ENCODE data around the gene PROSER2.

PROSER2 gene

GRCh38 chr10:11828682-11829284 is 5.6 kb downstream of the PROSER2 start:
- no peaks in the 10 kb centered on the region for H3K27me3 ChIP-seq (ENCODE audit: insufficient read depth, low read depth)
- H3K27ac ChIP-seq, result no peak overlapping the region
- H4K20me1 ChIP-seq (ENCODE audit: insufficient read depth), result no peaks in the 10 kb centered on the region
- no peaks in the 10 kb centered on the region for H3K36me3 ChIP-seq (ENCODE audit: insufficient read depth)
- H3K79me2 ChIP-seq (ENCODE audit: insufficient read depth, low read depth), result no peaks in the 10 kb centered on the region
- H2AFZ ChIP-seq (ENCODE audit: low read depth), result no peak overlapping the region
- H3K4me2 ChIP-seq, result no peak overlapping the region
- H3K9ac ChIP-seq, result no peak overlapping the region
- H3K4me3 ChIP-seq (IDR thresholded peaks at IDR 0.05; ENCODE audit: insufficient read depth, low read depth, low read length), result no peak overlapping the region
- H3K4me1 ChIP-seq (ENCODE audit: low read depth, poor library complexity, severe bottlenecking), result no peaks in the 10 kb centered on the region
- TF ChIP-seq CTCF (conservative IDR thresholded peaks at IDR 0.05; ENCODE audit: low read depth, low read length), result no peak

GRCh38 chr10:11830836-11831519 is 7.8 kb downstream of the PROSER2 start:
- Histone ChIP-seq H3K27ac (no peak overlapping the region), H3K4me2 (no peak overlapping the region), H4K20me1 (ENCODE audit: insufficient read depth) (no peaks in the 10 kb centered on the region), H3K9ac (no peak overlapping the region), H3K36me3 (ENCODE audit: insufficient read depth) (no peaks in the 10 kb centered on the region), H2AFZ (ENCODE audit: low read depth) (no peak overlapping the region), H3K27me3 (ENCODE audit: insufficient read depth, low read depth) (no peaks in the 10 kb centered on the region), H3K79me2 (ENCODE audit: insufficient read depth, low read depth) (no peaks in the 10 kb centered on the region), H3K4me3 (IDR thresholded peaks at IDR 0.05; ENCODE audit: insufficient read depth, low read depth, low read length) (no peak overlapping the region), H3K4me1 (ENCODE audit: low read depth, poor library complexity, severe bottlenecking) (no peaks in the 10 kb centered on the region)
- no peak for TF ChIP-seq CTCF (conservative IDR thresholded peaks at IDR 0.05; ENCODE audit: low read depth, low read length)

- Histone ChIP-seq H3K27ac (no peak overlapping the region), H3K36me3 (ENCODE audit: insufficient read depth) (no peaks in the 10 kb centered on the region), H3K4me2 (no peak overlapping the region), H4K20me1 (ENCODE audit: insufficient read depth) (no peaks in the 10 kb centered on the region), H3K27me3 (ENCODE audit: insufficient read depth, low read depth) (no peaks in the 10 kb centered on the region), H3K4me1 (ENCODE audit: low read depth, poor library complexity, severe bottlenecking) (no peaks in the 10 kb centered on the region), H2AFZ (ENCODE audit: low read depth) (no peak overlapping the region), H3K4me3 (IDR thresholded peaks at IDR 0.05; ENCODE audit: insufficient read depth, low read depth, low read length) (no peak overlapping the region), H3K79me2 (ENCODE audit: insufficient read depth, low read depth) (no peaks in the 10 kb centered on the region), H3K9ac (no peak overlapping the region)
- TF ChIP-seq CTCF (conservative IDR thresholded peaks at IDR 0.05; ENCODE audit: low read depth, low read length), result no peak
These were observed 8.4 kb downstream of the PROSER2 start for GRCh38 chr10:11831520-11831951.

GRCh38 chr10:11832042-11832441 is 8.9 kb downstream of the PROSER2 start:
- Histone ChIP-seq H3K79me2 (ENCODE audit: insufficient read depth, low read depth) (no peaks in the 10 kb centered on the region), H3K36me3 (ENCODE audit: insufficient read depth) (no peaks in the 10 kb centered on the region), H3K4me1 (ENCODE audit: low read depth, poor library complexity, severe bottlenecking) (no peaks in the 10 kb centered on the region), H4K20me1 (ENCODE audit: insufficient read depth) (no peaks in the 10 kb centered on the region), H3K27me3 (ENCODE audit: insufficient read depth, low read depth) (no peaks in the 10 kb centered on the region), H3K4me3 (IDR thresholded peaks at IDR 0.05; ENCODE audit: insufficient read depth, low read depth, low read length) (no peak overlapping the region), H3K27ac (no peak overlapping the region), H2AFZ (ENCODE audit: low read depth) (no peak overlapping the region), H3K4me2 (no peak overlapping the region), H3K9ac (no peak overlapping the region)
- no peak for TF ChIP-seq CTCF (conservative IDR thresholded peaks at IDR 0.05; ENCODE audit: low read depth, low read length)

Data from KMS-11 (cell line).